NOMO-1 treated with DMSO at 0.1 percent for 48 hours (cell line): ENCODE measurements around the gene CNR1.
"Not testable (repeated sequence)": the region's sequence is repeated elsewhere in the genome, so short reads cannot be mapped to it uniquely, and the experiment has no call there.

Source experiments
- DNase-seq: peaks from one replicate; lab custom pipeline; 2025; ENCODE audit not compliant: unreplicated experiment; lab: John Stamatoyannopoulos, UW

CNR1 gene

DNA sequence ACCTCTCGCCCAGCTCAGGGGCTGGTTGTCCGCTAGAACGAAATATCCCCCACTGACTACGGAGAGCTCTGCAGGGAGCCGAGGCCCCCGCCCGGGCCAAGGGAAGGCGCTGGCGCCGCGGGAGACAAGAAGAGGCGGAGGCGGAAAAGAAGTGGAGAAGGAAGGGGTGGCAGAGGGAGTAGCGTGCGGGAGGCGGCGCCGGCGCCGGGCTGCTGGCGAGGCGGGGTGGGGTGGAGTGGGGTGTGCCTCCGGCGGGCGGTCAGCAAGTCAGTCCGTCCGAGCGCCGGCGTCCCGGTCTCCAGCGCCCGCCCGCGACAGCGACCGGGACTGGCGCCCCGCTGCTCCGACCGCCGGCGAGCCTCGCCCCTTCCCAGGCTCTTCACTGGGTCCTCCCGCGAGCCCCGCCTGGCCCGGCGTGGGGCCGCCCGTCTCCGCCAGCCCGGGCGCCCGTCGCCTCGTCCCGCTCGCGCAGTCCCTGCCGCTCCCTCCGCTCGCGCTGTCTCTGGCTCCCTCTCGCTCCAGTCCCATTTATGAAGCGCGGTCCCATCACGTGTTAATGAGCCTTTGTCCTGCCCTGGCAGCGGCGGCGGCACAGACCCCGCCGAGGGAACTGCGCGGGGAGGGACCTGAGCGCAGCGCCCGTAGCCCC is at the start of gene CNR1:
Gene CNR1 (minus strand): TSS at position 504 of the 649 bp plus-strand sequence. CDS start 21,073 bp downstream, outside the sequence.
- DNase-seq: peak; percentile 36

DNA sequence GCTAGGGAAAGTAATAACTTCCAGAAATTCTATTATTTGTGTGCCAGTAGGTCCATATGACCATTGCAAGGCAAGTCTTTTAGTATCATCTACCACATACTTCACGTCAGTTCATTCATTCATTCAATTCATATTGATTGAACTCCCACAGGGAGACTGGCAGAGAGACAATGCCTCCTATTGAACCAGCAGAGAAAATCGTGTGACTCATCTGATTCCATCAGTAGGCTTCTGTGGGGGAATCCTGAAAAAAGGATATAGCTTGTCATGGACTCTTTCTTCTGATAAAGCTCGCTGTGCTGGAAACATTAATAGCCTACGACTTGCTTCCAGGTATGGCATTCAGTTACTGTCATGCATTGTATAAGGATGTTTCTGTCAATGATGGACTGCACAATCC is 45.3 kb upstream of the CNR1 start:
- DNase-seq: no peak

DNA sequence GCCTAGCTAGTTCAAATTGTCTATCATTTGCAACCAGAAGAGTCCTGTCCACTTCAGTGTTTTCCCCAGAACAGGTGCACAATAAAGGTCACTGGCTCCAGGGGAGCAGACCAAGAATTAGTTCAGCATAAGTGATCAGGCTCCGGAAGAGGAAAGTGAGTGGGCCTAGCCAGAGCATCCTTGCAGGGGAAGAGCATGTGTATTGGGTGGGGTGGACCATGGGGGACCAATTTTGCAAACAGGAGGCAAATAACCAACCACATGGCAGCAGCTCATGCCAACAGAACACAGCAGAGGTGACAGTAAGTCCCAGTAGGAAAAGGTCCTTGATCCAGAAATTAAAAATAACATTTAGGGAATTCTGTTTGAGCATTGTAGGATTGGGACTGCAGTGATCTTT is 43.2 kb upstream of the CNR1 start:
- no peak for DNase-seq

DNA sequence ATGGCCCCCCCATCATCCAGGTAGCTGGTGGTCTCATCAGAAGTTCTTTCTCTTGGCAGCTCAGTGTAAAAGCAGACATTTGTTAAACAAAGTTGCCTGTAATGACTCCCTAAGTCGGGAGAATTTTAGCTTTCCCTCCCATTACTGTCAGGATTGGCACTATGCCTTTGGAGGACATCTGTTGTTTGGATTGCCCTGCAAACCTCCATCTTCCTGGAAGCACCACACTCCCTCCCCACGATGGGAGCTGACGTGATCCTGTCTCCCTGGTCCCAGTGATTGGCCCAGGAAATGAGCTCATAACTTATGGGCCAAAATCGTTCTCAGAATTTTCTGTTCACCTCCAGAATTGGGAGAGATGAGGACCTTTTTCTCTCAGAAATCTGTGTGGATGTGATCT is 42.6 kb upstream of the CNR1 start:
- no peak for DNase-seq

DNA sequence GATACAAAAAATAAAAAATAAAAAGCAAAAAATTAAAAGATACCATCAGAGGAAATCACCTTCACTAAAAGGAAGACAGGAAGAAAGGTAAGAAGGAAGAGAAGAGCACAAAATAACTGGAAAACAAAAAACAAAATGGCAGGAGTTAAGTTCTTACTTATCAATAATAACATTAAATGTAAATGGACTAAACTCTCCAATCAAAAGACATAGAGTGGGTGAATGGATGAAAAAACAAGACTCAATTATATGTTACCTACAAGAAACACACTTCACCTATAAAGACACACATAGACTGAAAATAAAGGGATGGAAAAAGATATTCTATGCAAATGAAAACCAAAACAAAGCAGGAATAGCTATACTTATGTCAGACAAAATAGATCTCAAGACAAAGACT is 35.6 kb upstream of the CNR1 start:
- DNase-seq: not testable (repeated sequence)

DNA sequence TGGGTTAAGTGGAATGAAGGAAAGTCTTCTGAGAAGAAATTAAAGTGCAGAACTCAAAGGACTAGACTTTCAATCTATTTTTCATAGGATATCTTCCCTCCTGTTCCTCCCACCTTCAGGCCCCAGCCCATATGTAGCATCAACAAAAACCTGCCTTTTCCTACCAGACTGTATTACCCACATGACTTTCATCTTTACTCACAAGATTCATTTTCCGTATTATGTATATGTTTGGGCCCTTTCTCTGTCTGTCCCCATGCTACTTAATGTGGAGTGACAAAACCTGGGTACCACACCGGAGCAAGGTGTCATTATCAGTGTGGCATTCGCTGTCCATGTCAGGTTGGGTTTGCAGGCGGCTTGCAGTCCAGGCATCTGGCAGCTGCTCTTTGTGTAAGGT is 18.8 kb upstream of the CNR1 start:
- no peak for DNase-seq

DNA sequence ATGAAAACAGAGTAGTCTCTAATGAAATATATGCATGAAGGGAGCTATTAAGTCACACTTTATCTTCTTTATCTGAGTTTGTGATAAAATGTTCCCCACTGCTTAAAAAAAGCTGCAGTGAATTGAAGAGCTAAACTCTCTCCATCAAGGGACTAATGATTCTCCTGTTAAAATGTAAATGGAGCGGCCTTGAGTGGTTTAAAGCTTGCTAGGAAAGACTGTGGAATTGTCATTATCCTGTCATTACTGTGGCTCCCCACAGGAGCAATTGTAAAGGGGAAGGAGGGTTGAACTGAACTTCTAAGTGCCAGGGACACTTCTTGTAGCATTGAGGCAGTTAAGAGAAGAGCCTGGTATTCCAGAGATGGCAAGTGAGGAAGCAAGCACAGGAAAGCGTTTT is 17.3 kb upstream of the CNR1 start:
- DNase-seq: no peak

DNA sequence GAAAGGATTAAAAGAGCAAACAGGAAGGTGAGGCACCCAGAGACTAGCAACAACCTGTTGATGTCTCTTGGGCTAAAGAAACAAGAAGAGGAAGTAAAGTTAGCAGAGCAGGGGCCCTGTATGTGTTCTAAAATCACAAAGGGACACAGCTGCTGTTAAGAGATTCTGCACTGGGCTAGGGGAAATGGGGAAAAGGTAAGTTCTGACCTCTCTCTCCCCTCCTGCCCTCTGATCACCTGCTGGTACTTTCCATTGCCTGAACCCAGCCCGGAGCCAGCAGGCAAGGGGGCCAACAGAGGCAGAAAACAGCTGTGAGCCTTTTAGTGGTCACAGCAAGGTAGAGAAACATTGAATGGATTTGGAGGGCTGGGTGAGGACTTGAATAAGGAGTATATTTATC is 13.5 kb upstream of the CNR1 start:
- DNase-seq: peak; percentile 44

DNA sequence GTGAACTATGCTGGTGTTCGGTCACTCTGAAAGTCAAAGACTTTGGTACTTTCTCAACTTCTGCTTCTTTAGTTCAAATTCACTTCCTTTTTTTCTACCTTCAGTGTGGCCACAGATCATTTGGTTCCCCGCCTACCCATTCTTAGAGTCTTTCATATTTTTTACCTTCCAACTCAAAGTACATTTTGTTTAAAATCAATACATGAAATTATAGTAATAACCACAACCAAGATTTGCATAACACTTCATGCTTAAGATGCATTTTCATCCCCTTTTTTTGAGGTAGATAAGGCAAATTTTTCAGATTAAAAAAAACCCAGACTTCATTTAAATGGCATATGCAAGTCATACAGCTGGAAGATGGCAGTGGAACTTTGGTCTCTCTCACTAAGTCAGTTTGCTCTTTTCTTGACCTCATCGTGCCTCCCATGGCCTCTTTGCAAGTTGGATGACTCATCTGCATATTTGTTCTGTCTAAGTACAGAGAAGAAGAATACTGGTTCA is 11.9 kb upstream of the CNR1 start:
- peak; percentile 82 for DNase-seq

DNA sequence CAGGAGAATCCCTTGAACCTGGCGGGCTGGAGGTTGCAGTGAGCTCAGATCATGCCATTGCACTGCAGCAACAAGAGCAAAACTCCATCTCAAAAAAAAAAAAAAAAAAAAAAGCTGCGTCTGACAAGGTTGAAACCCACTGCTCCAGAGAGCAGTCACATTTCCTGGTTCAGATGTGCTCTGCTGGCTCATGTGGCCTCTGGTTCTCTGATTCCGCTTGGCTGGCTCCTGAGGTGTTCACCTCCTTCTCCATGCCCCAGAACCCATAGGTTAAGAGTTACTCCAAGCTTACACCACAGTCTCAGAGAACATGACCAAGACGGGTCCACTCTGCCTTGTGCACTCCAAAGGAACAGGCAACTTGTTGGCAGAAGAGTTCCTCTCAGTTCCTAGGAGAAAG is 8.8 kb upstream of the CNR1 start:
- no peak for DNase-seq

DNA sequence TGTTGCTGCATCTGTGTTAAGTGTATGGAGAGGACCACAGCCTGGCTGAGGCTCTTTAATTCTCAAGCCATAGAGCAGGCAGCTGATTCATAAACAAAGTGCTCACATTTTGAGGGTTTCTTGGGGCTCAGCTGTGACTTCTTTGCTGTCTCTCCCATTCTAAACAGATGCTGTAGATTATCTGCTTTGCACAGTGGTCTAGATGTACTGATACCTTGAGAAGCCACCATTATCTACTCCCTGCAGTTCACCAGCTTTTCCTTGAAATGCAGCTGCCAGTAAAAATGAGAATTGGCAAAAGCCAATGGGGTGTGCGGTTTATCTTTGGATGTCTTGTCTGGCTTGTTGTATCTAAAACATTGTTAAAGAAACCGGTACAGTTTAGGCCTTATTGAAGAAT is 5.2 kb upstream of the CNR1 start:
- no peak for DNase-seq

DNA sequence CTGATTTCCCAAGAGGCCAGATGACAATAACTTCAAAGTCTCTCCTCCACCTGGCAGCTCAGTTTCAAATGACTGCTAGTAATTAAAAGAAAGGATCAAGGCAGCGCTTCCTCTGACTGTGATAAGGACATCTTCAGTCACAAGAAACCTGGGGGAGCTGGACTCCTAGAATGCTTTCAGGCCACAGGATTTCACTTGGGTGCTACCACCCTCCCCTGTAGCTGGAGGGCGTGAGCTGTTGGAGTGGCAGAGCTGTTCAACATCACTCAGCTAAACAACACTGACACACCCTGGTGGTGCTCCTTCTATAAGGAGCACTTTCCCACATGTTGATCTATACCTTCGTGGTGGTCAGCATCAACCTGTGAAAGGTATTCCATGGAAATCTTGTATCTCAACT is 2.2 kb upstream of the CNR1 start:
- no peak for DNase-seq

DNA sequence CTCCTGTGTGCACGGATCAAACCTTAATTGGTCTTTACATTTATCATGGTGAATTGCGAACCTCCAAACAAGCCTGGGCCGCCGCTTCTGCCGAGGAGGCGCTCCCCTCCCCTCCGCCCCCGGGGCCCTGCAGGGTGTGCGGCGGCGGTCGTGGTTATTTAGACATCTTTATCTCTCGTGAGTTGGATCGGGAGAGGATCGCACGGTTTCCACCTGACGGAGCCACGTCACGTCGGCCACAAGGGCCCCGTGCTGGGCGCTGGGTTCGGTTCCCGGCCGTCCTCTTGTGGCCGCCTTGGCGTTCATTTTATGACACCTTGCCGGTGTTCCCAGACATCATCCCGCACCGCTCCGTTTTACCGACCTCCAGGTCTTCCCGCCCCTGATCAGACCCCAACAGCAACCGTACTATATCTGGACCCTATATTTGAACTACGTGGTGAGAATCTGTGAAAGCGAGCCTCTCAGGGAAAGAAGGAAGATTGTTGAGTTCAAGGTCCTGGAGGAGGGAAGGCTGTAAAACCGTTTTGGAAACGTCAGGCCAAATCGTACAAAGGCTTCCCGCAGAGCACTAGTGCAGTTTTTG is 1.3 kb upstream of the CNR1 start:
- no peak for DNase-seq

DNA sequence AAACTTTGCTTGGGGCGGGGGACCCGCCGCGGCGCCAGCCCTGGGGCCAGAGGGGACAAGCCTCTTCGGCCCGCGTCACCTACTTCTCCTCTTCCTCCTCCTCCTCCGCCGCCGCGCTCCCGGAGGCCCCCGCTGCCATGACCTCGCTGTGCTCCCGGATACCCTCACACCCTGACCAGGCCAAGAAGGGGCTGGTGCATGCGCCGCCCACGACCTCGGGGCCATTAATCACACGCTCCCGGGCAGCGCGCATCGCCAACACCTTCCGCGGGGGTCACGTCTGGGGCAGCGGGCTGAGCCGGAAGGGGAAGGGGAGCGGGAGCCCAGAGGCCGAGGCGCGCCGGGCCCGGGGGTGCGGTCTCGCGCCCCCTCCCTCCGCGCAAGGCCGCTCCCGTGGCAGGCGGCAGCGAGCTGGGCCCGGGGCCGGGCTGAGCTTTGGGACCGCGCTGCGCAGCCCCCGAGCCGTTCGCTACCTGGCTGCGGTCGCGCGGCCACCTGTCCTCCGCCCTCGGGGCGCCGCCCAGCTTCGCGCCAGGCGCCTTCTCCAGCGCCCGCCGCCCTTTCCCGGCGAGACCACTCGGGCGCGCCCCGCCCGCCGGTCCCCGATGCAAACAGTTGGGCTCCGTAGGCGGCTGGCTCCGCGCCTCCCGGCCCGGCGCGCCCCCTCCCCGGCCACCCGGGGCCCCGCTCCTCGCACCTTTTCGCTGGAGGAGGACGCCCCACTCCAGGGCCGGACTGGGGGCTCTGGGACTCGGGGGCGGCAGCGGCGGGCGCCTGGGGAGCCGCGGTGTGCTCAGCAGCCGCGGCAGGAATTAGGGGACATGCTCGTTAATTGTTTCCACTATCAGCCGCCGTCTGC is 575 bp upstream of the CNR1 start:
- no peak for DNase-seq

DNA sequence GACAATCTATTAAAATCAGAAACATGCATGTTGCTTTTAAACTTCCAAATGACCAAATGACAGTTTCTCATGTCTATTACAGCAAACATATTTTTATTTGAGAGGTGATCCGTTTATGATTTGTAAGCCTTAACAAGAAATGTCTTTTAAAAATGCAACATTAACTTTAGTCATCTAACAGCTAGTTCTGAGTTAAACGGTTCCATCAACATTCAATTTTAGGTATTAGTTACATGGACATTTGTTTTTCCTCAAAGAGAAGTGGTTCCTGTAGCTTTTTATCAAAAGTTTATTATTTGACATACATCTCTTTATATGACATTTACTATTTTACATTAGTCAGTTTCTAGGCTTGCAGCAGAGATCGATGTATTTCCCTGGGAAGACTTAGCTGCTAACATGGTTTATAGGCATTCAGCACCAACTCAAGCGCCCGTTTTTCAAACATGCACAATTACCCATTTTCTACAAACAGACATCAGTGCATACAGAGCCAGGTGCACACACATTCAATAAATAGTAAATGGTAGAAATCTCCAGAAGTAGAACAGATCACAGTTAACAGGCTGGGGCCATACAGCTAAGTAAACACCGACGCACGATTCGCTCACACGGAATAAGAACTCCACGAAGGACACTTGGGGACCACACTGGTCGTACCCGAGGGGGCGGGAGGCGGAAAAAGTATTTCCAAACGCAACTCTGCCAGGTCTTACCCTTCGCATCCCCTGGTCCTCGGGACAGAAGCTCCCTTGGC is 882 bp downstream of the CNR1 start:
- no peak for DNase-seq

DNA sequence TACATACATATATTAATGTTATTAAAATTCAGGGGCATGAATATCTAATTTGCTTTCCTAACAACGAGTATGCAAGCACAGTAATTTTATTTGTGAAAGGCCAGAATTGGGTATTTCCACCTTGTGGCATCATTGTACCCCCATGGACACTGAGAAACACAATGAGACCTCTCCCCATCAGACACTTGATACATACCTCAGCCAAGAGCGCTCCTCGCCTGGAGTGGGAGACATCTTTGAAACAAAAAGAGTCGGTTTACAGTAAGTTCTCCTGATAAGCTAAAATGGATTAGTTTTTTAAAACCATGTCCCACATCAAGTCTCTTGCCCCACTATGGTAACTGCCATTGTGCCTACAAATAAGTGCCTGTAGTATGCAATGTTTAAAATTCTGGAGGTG is 2.1 kb downstream of the CNR1 start:
- no peak for DNase-seq

DNA sequence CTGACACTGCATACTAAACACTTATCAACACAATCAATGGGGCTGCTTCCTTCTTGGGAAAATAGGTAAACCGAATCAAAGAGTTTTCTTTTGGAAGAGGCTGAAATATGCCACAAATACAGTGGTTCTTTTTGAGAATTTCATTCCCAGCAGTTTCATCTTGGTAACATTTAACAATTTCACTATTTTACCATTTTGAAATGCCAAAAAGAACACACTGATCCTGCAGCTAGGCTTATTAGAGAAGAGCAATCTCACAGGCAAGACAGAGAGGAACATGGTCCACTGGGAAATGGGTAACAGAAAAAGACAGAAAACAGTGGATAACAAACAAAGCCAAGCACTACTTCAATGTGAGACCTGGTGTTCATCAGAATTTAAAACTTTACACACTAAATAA is 2.5 kb downstream of the CNR1 start:
- DNase-seq: no peak

DNA sequence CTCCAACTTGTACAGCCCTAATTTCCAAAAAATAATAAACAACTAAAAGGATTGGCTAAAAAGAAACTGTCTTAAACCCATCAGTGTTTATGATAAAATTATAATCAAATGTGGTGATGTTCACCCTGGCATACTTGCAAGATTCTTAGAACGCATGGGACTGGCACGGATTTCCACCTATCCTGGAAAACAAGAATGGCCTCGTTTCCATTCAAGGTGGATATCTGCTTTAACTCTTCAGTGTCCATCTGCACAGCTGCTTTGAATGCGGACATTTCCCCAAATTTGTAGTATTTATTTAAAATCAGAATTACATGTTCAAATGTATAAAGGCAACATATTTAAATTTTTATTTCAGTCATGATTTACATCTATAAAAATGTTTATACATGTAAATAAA is 4.2 kb downstream of the CNR1 start:
- no peak for DNase-seq

DNA sequence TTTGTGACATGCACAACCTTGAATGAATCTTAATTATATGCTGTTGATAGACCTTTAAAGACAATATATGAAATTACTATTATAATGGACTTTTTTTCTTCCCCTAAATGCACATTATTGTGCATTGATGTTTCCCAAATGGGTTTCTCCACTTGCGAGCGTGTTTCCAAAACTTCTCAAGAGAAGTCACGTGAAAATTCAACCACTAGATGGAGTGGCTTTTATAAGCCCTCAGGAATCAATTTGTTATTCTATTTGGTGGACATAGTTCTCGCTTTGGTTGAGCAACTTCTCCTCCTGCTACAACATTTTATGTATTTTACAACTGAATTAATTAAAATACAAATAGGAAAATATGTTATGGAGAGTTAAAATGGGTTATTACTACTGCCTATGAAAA is 9.0 kb downstream of the CNR1 start:
- no peak for DNase-seq

DNA sequence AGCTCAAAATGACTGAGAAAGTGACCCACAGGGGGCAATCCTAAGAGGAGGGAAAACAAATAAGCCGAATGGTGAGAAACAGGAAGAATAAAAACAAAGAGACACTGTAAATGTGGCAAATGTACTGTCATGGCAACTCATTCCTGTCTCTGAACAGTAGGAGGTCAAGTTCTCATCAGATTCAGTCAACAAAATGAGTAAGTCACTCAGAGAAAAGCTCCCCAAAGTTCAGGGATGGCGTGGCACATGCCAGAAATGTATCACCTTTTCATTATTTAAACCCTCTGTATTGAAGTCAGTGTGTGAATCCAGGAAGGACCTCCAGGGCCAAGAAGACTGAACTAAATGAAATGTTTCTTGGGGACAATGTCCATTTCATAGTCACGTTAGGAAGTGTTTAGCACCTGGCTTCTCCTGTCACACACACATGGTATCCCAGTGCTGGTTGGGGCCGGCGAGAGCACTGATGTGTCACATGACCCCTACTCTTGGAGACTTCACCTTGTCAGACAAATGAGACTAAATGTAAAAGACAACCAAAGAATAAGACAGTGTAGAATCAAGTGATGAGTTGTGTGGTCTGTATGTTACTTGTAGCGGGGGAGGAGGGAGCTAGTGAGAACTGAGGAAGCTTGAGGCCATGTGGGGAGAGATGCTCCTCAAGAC is 20.7 kb downstream of the CNR1 start:
- DNase-seq: no peak
